K562 (cell line): ENCODE data around the gene TMEM116. TPM values are rescaled to one million over a fixed set of nuclear protein-coding genes. Genes with fewer than 3 reads are reported as not detected.

ENCODE experiments used
- COPS2 ChIP-seq: fragments of 450-650 bp; conservative IDR thresholded peaks from 2 replicates; pipeline ENCODE4 v1.6.1; 2016; ENCODE audit warnings: mild to moderate bottlenecking, moderate library complexity
- E2F3 ChIP-seq: fragments of 250-450 bp; sonication (Bioruptor Pico); IDR thresholded peaks from 2 replicates; pipeline ENCODE4 v1.4.0; 2020; ENCODE audit warnings: mild to moderate bottlenecking
- MCM7 ChIP-seq, 2 experiments: fragments of 450-650 bp; IDR thresholded peaks; 2 replicates each; pipeline ENCODE4 v1.6.1; 2016 to 2018
- MED1 ChIP-seq: sonication (generic); formaldehyde crosslinking; IDR thresholded peaks from 2 replicates; pipeline ENCODE4 v1.8.1; 2023; ENCODE audit warnings: missing genetic modification reagents, borderline replicate concordance
- NUFIP1 ChIP-seq: fragments of 450-650 bp; IDR thresholded peaks from 2 replicates; pipeline ENCODE4 v1.6.1; 2018; ENCODE audit not compliant: partially characterized antibody
- ZBTB7A ChIP-seq: IDR thresholded peaks from 2 replicates; pipeline ENCODE4 v1.6.1; 2011; ENCODE audit warnings: low read depth, mild to moderate bottlenecking, low read length, moderate library complexity, borderline replicate concordance; ENCODE audit not compliant: control insufficient read depth
- ZNF224 ChIP-seq: sonication (generic); formaldehyde crosslinking; IDR thresholded peaks from 2 replicates; pipeline ENCODE4 v1.8.0; 2022; ENCODE audit warnings: mild to moderate bottlenecking, missing genetic modification reagents
- ZNF436 ChIP-seq: fragments of 250-450, 450-650 bp; sonication (Bioruptor Pico); formaldehyde crosslinking; IDR thresholded peaks from 2 replicates; pipeline ENCODE4 v1.7.0; 2020; ENCODE audit warnings: mild to moderate bottlenecking
- ZNF589 ChIP-seq: fragments of 200-800 bp; sonication (Bioruptor generic); IDR thresholded peaks from 2 replicates; pipeline ENCODE4 v1.6.1; 2016; ENCODE audit warnings: low read depth, missing genetic modification characterization, missing compliant biosample characterization
- ZNF668 ChIP-seq: fragments of 250-450 bp; sonication (Bioruptor Pico); IDR thresholded peaks from 2 replicates; pipeline ENCODE4 v1.8.0; 2022; ENCODE audit warnings: mild to moderate bottlenecking, inconsistent platforms
- polyA plus RNA-seq, 8 experiments: library from polyadenylated mRNA; depleted of rRNA in 4 of 8; stranded (reverse) in 5 of 8; unstranded in 3 of 8; fragments of >200 nt; fragmentation: Nextera tagmentation in 2 of 8; fragmentation: Illumina TruSeq in 1 of 8; extraction: Ambion mirVana in 2 of 8; extraction: Trizol in 1 of 8; gene quantifications; 2 replicates each; pipeline versions ENCODE4 v1.2.1 to v1.2.3, GENCODE V29; 2011 to 2014; ENCODE audit warnings: inconsistent platforms in 1 of 8, missing spikeins in 1 of 8
- total RNA-seq, 7 experiments: library from RNA; depleted of rRNA in 6 of 7; stranded (reverse); fragments of >200 nt in 6 of 7; fragmentation: Illumina TruSeq in 2 of 7; extraction: Trizol in 2 of 7; gene quantifications; 2 replicates each; pipeline versions ENCODE4 v1.2.1 to v1.2.3, GENCODE V29; 2011 to 2021; ENCODE audit warnings: low replicate concordance in 1 of 7
- TF ChIP-seq, protein P1 (sequence below): fragments of 450-650 bp; IDR thresholded peaks from 2 replicates; pipeline ENCODE4 v1.6.1; 2017; ENCODE audit warnings: mild to moderate bottlenecking, moderate library complexity
- TF ChIP-seq, protein P2 (sequence below): fragments of 450-650 bp; formaldehyde crosslinking; IDR thresholded peaks from 2 replicates; pipeline ENCODE4 v1.4.0; 2022; ENCODE audit warnings: missing genetic modification characterization
- TF ChIP-seq, protein P3 (sequence below): sonication (generic); formaldehyde crosslinking; IDR thresholded peaks from 2 replicates; pipeline ENCODE4 v1.8.0; 2022; ENCODE audit warnings: missing genetic modification reagents, mild to moderate bottlenecking, borderline replicate concordance
- TF ChIP-seq, protein P4 (sequence below): fragments of 250-450 bp; sonication (Bioruptor Pico); IDR thresholded peaks from 2 replicates; pipeline ENCODE4 v1.8.0; 2022; ENCODE audit warnings: moderate library complexity, mild to moderate bottlenecking, inconsistent platforms
- TF ChIP-seq, protein P5 (sequence below): sonication (generic); formaldehyde crosslinking; IDR thresholded peaks from 2 replicates; pipeline ENCODE4 v1.8.1; 2022; ENCODE audit warnings: missing genetic modification reagents
- TF ChIP-seq, protein P6 (sequence below): fragments of 250-450 bp; sonication (Bioruptor Pico); IDR thresholded peaks from 2 replicates; pipeline ENCODE4 v1.4.0; 2020; ENCODE audit warnings: mild to moderate bottlenecking, moderate library complexity, borderline replicate concordance

Gene TMEM116
- total and polyA plus RNA-seq, 9 of the 15 experiments (the other 6 are each of a cell fraction or from before 2014, with no cell fraction given): 5.2 to 78.6 (median 13.9) TPM

DNA sequence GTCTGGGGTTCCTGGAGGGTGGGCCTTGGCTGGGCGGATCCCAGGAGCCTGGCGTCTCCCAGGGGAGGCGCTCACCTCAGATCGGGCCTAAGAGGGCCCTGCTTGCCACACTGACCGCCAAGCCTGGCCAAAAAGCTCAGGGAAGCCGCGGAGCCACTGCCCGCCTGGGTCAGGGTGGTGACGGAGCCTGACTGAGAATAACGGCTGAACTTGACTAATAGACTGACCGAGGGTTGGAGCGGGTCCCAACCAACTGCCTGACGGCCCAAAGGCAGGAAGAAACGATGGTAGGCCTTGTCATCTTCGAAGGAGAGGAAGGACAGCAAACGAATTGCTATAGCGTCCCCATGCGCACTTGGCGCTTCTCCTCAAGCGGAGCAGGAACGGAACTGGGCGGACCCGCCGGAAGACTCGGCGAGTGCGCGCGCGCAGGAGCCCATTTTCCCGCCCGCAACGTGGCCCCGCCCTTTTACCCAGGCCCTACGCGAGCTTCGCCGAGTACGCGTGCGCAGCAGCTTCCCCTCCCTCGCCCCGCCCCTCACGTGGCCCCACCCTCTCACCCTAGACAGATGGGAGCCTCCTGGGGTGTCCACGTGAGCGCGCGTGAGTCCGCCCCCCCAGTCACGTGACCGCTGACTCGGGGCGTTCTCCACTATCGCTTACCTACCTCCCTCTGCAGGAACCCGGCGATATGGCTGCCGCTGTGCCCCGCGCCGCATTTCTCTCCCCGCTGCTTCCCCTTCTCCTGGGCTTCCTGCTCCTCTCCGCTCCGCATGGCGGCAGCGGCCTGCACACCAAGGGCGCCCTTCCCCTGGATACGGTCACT lies at the start of gene TMEM116, which contains the start of gene ERP29 (continued):
- TF ChIP-seq ZBTB7A (peak; percentile 50; the same call in 1 of the 2 replicates), MED1 (CRISPR knock-in tag) (no peak), ZNF224 (CRISPR knock-in tag) (no peak), E2F3 (peak; percentile 95), ZNF589 (CRISPR knock-in tag) (peak; percentile 89), ZNF668 (CRISPR knock-in tag) (0 out of 2 replicates have a peak, but pooled peaks have one; percentile 5), MCM7 (IDR thresholded peaks at IDR 0.05) (no peak), ZNF436 (CRISPR knock-in tag) (no peak), NUFIP1 (peak; percentile 63), COPS2 (no peak)
- TF ChIP-seq, protein P1, sequence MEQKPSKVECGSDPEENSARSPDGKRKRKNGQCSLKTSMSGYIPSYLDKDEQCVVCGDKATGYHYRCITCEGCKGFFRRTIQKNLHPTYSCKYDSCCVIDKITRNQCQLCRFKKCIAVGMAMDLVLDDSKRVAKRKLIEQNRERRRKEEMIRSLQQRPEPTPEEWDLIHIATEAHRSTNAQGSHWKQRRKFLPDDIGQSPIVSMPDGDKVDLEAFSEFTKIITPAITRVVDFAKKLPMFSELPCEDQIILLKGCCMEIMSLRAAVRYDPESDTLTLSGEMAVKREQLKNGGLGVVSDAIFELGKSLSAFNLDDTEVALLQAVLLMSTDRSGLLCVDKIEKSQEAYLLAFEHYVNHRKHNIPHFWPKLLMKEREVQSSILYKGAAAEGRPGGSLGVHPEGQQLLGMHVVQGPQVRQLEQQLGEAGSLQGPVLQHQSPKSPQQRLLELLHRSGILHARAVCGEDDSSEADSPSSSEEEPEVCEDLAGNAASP: no peak
- TF ChIP-seq, protein P2, sequence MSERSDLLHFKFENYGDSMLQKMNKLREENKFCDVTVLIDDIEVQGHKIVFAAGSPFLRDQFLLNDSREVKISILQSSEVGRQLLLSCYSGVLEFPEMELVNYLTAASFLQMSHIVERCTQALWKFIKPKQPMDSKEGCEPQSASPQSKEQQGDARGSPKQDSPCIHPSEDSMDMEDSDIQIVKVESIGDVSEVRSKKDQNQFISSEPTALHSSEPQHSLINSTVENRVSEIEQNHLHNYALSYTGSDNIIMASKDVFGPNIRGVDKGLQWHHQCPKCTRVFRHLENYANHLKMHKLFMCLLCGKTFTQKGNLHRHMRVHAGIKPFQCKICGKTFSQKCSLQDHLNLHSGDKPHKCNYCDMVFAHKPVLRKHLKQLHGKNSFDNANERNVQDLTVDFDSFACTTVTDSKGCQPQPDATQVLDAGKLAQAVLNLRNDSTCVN (CRISPR knock-in tag): peak; percentile 59; the same call in 1 of the 2 replicates
- TF ChIP-seq, protein P3, sequence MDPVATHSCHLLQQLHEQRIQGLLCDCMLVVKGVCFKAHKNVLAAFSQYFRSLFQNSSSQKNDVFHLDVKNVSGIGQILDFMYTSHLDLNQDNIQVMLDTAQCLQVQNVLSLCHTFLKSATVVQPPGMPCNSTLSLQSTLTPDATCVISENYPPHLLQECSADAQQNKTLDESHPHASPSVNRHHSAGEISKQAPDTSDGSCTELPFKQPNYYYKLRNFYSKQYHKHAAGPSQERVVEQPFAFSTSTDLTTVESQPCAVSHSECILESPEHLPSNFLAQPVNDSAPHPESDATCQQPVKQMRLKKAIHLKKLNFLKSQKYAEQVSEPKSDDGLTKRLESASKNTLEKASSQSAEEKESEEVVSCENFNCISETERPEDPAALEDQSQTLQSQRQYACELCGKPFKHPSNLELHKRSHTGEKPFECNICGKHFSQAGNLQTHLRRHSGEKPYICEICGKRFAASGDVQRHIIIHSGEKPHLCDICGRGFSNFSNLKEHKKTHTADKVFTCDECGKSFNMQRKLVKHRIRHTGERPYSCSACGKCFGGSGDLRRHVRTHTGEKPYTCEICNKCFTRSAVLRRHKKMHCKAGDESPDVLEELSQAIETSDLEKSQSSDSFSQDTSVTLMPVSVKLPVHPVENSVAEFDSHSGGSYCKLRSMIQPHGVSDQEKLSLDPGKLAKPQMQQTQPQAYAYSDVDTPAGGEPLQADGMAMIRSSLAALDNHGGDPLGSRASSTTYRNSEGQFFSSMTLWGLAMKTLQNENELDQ: 0 out of 2 replicates have a peak, but pooled peaks have one; percentile 41
- TF ChIP-seq, protein P4, sequence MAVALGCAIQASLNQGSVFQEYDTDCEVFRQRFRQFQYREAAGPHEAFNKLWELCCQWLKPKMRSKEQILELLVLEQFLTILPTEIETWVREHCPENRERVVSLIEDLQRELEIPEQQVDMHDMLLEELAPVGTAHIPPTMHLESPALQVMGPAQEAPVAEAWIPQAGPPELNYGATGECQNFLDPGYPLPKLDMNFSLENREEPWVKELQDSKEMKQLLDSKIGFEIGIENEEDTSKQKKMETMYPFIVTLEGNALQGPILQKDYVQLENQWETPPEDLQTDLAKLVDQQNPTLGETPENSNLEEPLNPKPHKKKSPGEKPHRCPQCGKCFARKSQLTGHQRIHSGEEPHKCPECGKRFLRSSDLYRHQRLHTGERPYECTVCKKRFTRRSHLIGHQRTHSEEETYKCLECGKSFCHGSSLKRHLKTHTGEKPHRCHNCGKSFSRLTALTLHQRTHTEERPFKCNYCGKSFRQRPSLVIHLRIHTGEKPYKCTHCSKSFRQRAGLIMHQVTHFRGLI (CRISPR knock-in tag): no peak
- TF ChIP-seq, protein P5, sequence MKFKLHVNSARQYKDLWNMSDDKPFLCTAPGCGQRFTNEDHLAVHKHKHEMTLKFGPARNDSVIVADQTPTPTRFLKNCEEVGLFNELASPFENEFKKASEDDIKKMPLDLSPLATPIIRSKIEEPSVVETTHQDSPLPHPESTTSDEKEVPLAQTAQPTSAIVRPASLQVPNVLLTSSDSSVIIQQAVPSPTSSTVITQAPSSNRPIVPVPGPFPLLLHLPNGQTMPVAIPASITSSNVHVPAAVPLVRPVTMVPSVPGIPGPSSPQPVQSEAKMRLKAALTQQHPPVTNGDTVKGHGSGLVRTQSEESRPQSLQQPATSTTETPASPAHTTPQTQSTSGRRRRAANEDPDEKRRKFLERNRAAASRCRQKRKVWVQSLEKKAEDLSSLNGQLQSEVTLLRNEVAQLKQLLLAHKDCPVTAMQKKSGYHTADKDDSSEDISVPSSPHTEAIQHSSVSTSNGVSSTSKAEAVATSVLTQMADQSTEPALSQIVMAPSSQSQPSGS (CRISPR knock-in tag): no peak
- TF ChIP-seq, protein P6, sequence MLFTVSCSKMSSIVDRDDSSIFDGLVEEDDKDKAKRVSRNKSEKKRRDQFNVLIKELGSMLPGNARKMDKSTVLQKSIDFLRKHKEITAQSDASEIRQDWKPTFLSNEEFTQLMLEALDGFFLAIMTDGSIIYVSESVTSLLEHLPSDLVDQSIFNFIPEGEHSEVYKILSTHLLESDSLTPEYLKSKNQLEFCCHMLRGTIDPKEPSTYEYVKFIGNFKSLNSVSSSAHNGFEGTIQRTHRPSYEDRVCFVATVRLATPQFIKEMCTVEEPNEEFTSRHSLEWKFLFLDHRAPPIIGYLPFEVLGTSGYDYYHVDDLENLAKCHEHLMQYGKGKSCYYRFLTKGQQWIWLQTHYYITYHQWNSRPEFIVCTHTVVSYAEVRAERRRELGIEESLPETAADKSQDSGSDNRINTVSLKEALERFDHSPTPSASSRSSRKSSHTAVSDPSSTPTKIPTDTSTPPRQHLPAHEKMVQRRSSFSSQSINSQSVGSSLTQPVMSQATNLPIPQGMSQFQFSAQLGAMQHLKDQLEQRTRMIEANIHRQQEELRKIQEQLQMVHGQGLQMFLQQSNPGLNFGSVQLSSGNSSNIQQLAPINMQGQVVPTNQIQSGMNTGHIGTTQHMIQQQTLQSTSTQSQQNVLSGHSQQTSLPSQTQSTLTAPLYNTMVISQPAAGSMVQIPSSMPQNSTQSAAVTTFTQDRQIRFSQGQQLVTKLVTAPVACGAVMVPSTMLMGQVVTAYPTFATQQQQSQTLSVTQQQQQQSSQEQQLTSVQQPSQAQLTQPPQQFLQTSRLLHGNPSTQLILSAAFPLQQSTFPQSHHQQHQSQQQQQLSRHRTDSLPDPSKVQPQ (CRISPR knock-in tag): peak; percentile 93; the same call in 1 of the 2 replicates
